K562 (cell line): ENCODE results near the gene NDST1. TPM values are rescaled to one million over a fixed set of nuclear protein-coding genes. Genes with fewer than 3 reads are reported as not detected.

Experiments
- CUX1 ChIP-seq: fragments of 200-800 bp; sonication (Bioruptor generic); IDR thresholded peaks from 2 replicates; pipeline ENCODE4 v1.6.1; 2016; ENCODE audit warnings: missing genetic modification characterization, missing compliant biosample characterization
- RBM25 ChIP-seq: fragments of 200-400 bp; formaldehyde crosslinking; IDR thresholded peaks from 2 replicates; pipeline ENCODE4 v1.6.1; 2018; ENCODE audit warnings: low read length, low read depth, moderate library complexity; ENCODE audit not compliant: severe bottlenecking
- RFX1 ChIP-seq: fragments of 450-650 bp; IDR thresholded peaks from 2 replicates; pipeline ENCODE4 v1.6.1; 2016; ENCODE audit warnings: mild to moderate bottlenecking, moderate library complexity
- ZNF175 ChIP-seq: fragments of 200-800 bp; sonication (Bioruptor generic); IDR thresholded peaks from 2 replicates; pipeline ENCODE4 v1.6.1; 2016; ENCODE audit warnings: low read depth, mild to moderate bottlenecking, missing genetic modification characterization, missing compliant biosample characterization
- polyA plus RNA-seq, 8 experiments: library from polyadenylated mRNA; depleted of rRNA in 4 of 8; stranded (reverse) in 5 of 8; unstranded in 3 of 8; fragments of >200 nt; fragmentation: Nextera tagmentation in 2 of 8; fragmentation: Illumina TruSeq in 1 of 8; extraction: Ambion mirVana in 2 of 8; extraction: Trizol in 1 of 8; gene quantifications; 2 replicates each; pipeline versions ENCODE4 v1.2.1 to v1.2.3, GENCODE V29; 2011 to 2014; ENCODE audit warnings: inconsistent platforms in 1 of 8, missing spikeins in 1 of 8
- total RNA-seq, 7 experiments: library from RNA; depleted of rRNA in 6 of 7; stranded (reverse); fragments of >200 nt in 6 of 7; fragmentation: Illumina TruSeq in 2 of 7; extraction: Trizol in 2 of 7; gene quantifications; 2 replicates each; pipeline versions ENCODE4 v1.2.1 to v1.2.3, GENCODE V29; 2011 to 2021; ENCODE audit warnings: low replicate concordance in 1 of 7

NDST1 gene
- total and polyA plus RNA-seq, 9 of the 15 experiments (the other 6 are each of a cell fraction or from before 2014, with no cell fraction given) = 0.38 to 47.9 (median 9.9) TPM

- TF ChIP-seq CUX1 (no peak), RFX1 (no peak), ZNF175 (CRISPR knock-in tag) (no peak), RBM25 (peak; percentile 85)
These were observed 99.2 kb downstream of the NDST1 start (continued) for GRCh38 chr5:150607105-150607504.

Other genes starting within 250 kb of the NDST1 start
Only the 7 nearest of the 8 such genes appear.
- gene ARSI, start 205.2 kb upstream of the NDST1 start, total RNA-seq (2014; rRNA removed) = 0.12 TPM in 1 of 2 replicates, not detected in the other
- not detected in 2 replicates for gene ARSI, start 205.2 kb upstream of the NDST1 start, total RNA-seq (2014; rRNA removed; fragmentation: Illumina TruSeq; extraction: Trizol)
- not detected in 2 replicates for gene ARSI, start 205.2 kb upstream of the NDST1 start, total RNA-seq (2015; rRNA removed; fragmentation: Illumina TruSeq; extraction: Trizol)
- 0.04 TPM in 2 replicates for gene ARSI, start 205.2 kb upstream of the NDST1 start, total RNA-seq (2021)
- 0.07 TPM in 1 of 2 replicates, not detected in the other for gene ARSI, start 205.2 kb upstream of the NDST1 start, polyA plus RNA-seq (2011; rRNA removed)
- not detected in 2 replicates for gene ARSI, start 205.2 kb upstream of the NDST1 start, polyA plus RNA-seq (2014; fragmentation: Illumina TruSeq; extraction: Trizol)
- not detected for gene ARSI, start 205.2 kb upstream of the NDST1 start, polyA plus RNA-seq (2014; fragmentation: Nextera tagmentation; extraction: Ambion mirVana)
- gene ARSI, start 205.2 kb upstream of the NDST1 start, polyA plus RNA-seq (2014; rRNA removed) = not detected in 2 replicates
- 75.9 and 93.5 TPM in 2 replicates for gene TCOF1, start 150.4 kb upstream of the NDST1 start, total RNA-seq (2014; rRNA removed)
- gene TCOF1, start 150.4 kb upstream of the NDST1 start, total RNA-seq (2014; rRNA removed; fragmentation: Illumina TruSeq; extraction: Trizol) = 49.7 and 61.8 TPM in 2 replicates
- 61.7 and 65.3 TPM in 2 replicates for gene TCOF1, start 150.4 kb upstream of the NDST1 start, total RNA-seq (2015; rRNA removed; fragmentation: Illumina TruSeq; extraction: Trizol)
- 122 and 134 TPM in 2 replicates for gene TCOF1, start 150.4 kb upstream of the NDST1 start, total RNA-seq (2021)
- 20.7 and 23.9 TPM in 2 replicates for gene TCOF1, start 150.4 kb upstream of the NDST1 start, polyA plus RNA-seq (2011; rRNA removed)
- gene TCOF1, start 150.4 kb upstream of the NDST1 start, polyA plus RNA-seq (2014; fragmentation: Illumina TruSeq; extraction: Trizol) = 98.6 and 113 TPM in 2 replicates
- 10 to 100 TPM in 1 of 2 experiments, 1 to 10 TPM in 1; 9.8 to 17.3 TPM for gene TCOF1, start 150.4 kb upstream of the NDST1 start, polyA plus RNA-seq (2014; fragmentation: Nextera tagmentation; extraction: Ambion mirVana)
- gene TCOF1, start 150.4 kb upstream of the NDST1 start, polyA plus RNA-seq (2014; rRNA removed) = 53.9 and 64.1 TPM in 2 replicates
- gene CD74, start 95.2 kb upstream of the NDST1 start, total RNA-seq (2014; rRNA removed) = 1.00 and 1.1 TPM in 2 replicates
- 0.18 TPM in 1 of 2 replicates, not detected in the other for gene CD74, start 95.2 kb upstream of the NDST1 start, total RNA-seq (2014; rRNA removed; fragmentation: Illumina TruSeq; extraction: Trizol)
- gene CD74, start 95.2 kb upstream of the NDST1 start, total RNA-seq (2015; rRNA removed; fragmentation: Illumina TruSeq; extraction: Trizol) = 0.65 and 0.87 TPM in 2 replicates
- 4.8 and 6.0 TPM in 2 replicates for gene CD74, start 95.2 kb upstream of the NDST1 start, total RNA-seq (2021)
- gene CD74, start 95.2 kb upstream of the NDST1 start, polyA plus RNA-seq (2011; rRNA removed) = 0.07 and 0.22 TPM in 2 replicates
- gene CD74, start 95.2 kb upstream of the NDST1 start, polyA plus RNA-seq (2014; fragmentation: Illumina TruSeq; extraction: Trizol) = 0.40 and 1.1 TPM in 2 replicates
- gene CD74, start 95.2 kb upstream of the NDST1 start, polyA plus RNA-seq (2014; fragmentation: Nextera tagmentation; extraction: Ambion mirVana) = under 1 TPM; 0.21 to 0.24 TPM
- 0.32 and 1.9 TPM in 2 replicates for gene CD74, start 95.2 kb upstream of the NDST1 start, polyA plus RNA-seq (2014; rRNA removed)
- 3,004 and 3,238 TPM in 2 replicates for gene RPS14, start 58.4 kb upstream of the NDST1 start, total RNA-seq (2014; rRNA removed)
- 3,003 and 3,017 TPM in 2 replicates for gene RPS14, start 58.4 kb upstream of the NDST1 start, total RNA-seq (2014; rRNA removed; fragmentation: Illumina TruSeq; extraction: Trizol)
- gene RPS14, start 58.4 kb upstream of the NDST1 start, total RNA-seq (2015; rRNA removed; fragmentation: Illumina TruSeq; extraction: Trizol) = 2,679 and 2,873 TPM in 2 replicates
- gene RPS14, start 58.4 kb upstream of the NDST1 start, total RNA-seq (2021) = 3,285 and 3,523 TPM in 2 replicates
- gene RPS14, start 58.4 kb upstream of the NDST1 start, polyA plus RNA-seq (2011; rRNA removed) = 5,983 and 6,751 TPM in 2 replicates
- gene RPS14, start 58.4 kb upstream of the NDST1 start, polyA plus RNA-seq (2014; fragmentation: Illumina TruSeq; extraction: Trizol) = 3,907 and 4,185 TPM in 2 replicates
- 1,000 to 10,000 TPM; 1,824 to 2,512 TPM for gene RPS14, start 58.4 kb upstream of the NDST1 start, polyA plus RNA-seq (2014; fragmentation: Nextera tagmentation; extraction: Ambion mirVana)
- gene RPS14, start 58.4 kb upstream of the NDST1 start, polyA plus RNA-seq (2014; rRNA removed) = 4,384 and 5,321 TPM in 2 replicates
- gene SYNPO, start 132.5 kb downstream of the NDST1 start, total RNA-seq (2014; rRNA removed) = 0.04 TPM in 1 of 2 replicates, not detected in the other
- gene SYNPO, start 132.5 kb downstream of the NDST1 start, total RNA-seq (2014; rRNA removed; fragmentation: Illumina TruSeq; extraction: Trizol) = not detected in 2 replicates
- gene SYNPO, start 132.5 kb downstream of the NDST1 start, total RNA-seq (2015; rRNA removed; fragmentation: Illumina TruSeq; extraction: Trizol) = not detected in 2 replicates
- gene SYNPO, start 132.5 kb downstream of the NDST1 start, total RNA-seq (2021) = 0.31 and 0.36 TPM in 2 replicates
- gene SYNPO, start 132.5 kb downstream of the NDST1 start, polyA plus RNA-seq (2011; rRNA removed) = 0.03 and 0.05 TPM in 2 replicates
- 0.03 and 0.10 TPM in 2 replicates for gene SYNPO, start 132.5 kb downstream of the NDST1 start, polyA plus RNA-seq (2014; fragmentation: Illumina TruSeq; extraction: Trizol)
- gene SYNPO, start 132.5 kb downstream of the NDST1 start, polyA plus RNA-seq (2014; fragmentation: Nextera tagmentation; extraction: Ambion mirVana) = under 1 TPM in 1 of 2 experiments, not detected in 1; 0.03 TPM
- gene SYNPO, start 132.5 kb downstream of the NDST1 start, polyA plus RNA-seq (2014; rRNA removed) = 0.01 TPM in 1 of 2 replicates, not detected in the other
- not detected in 2 replicates for gene MYOZ3, start 153.1 kb downstream of the NDST1 start, total RNA-seq (2014; rRNA removed)
- gene MYOZ3, start 153.1 kb downstream of the NDST1 start, total RNA-seq (2014; rRNA removed; fragmentation: Illumina TruSeq; extraction: Trizol) = not detected in 2 replicates
- not detected in 2 replicates for gene MYOZ3, start 153.1 kb downstream of the NDST1 start, total RNA-seq (2015; rRNA removed; fragmentation: Illumina TruSeq; extraction: Trizol)
- gene MYOZ3, start 153.1 kb downstream of the NDST1 start, total RNA-seq (2021) = not detected in 2 replicates
- not detected in 2 replicates for gene MYOZ3, start 153.1 kb downstream of the NDST1 start, polyA plus RNA-seq (2011; rRNA removed)
- gene MYOZ3, start 153.1 kb downstream of the NDST1 start, polyA plus RNA-seq (2014; fragmentation: Illumina TruSeq; extraction: Trizol) = not detected in 2 replicates
- gene MYOZ3, start 153.1 kb downstream of the NDST1 start, polyA plus RNA-seq (2014; fragmentation: Nextera tagmentation; extraction: Ambion mirVana) = not detected
- not detected in 2 replicates for gene MYOZ3, start 153.1 kb downstream of the NDST1 start, polyA plus RNA-seq (2014; rRNA removed)
- gene RBM22, start 192.9 kb downstream of the NDST1 start, total RNA-seq (2014; rRNA removed) = 31.3 and 41.6 TPM in 2 replicates
- 43.7 and 46.8 TPM in 2 replicates for gene RBM22, start 192.9 kb downstream of the NDST1 start, total RNA-seq (2014; rRNA removed; fragmentation: Illumina TruSeq; extraction: Trizol)
- gene RBM22, start 192.9 kb downstream of the NDST1 start, total RNA-seq (2015; rRNA removed; fragmentation: Illumina TruSeq; extraction: Trizol) = 44.8 and 45.1 TPM in 2 replicates
- 51.3 and 53.5 TPM in 2 replicates for gene RBM22, start 192.9 kb downstream of the NDST1 start, total RNA-seq (2021)
- 69.9 and 77.7 TPM in 2 replicates for gene RBM22, start 192.9 kb downstream of the NDST1 start, polyA plus RNA-seq (2011; rRNA removed)
- gene RBM22, start 192.9 kb downstream of the NDST1 start, polyA plus RNA-seq (2014; fragmentation: Illumina TruSeq; extraction: Trizol) = 73.9 and 82.2 TPM in 2 replicates
- 10 to 100 TPM; 33.6 to 65.3 TPM for gene RBM22, start 192.9 kb downstream of the NDST1 start, polyA plus RNA-seq (2014; fragmentation: Nextera tagmentation; extraction: Ambion mirVana)
- gene RBM22, start 192.9 kb downstream of the NDST1 start, polyA plus RNA-seq (2014; rRNA removed) = 37.1 and 38.3 TPM in 2 replicates